NB4 (cell line): ENCODE results near the gene NID2.

Experiments
- CTCF ChIP-seq: IDR thresholded peaks from one replicate; pipeline ENCODE4 v1.5.1; 2012; ENCODE audit warnings: low read depth, low read length
- MYC ChIP-seq: IDR thresholded peaks from 2 replicates; pipeline ENCODE4 v1.6.1; 2011; ENCODE audit warnings: low read depth, low read length
- POLR2A ChIP-seq: IDR thresholded peaks from 2 replicates; pipeline ENCODE4 v1.6.1; 2011; ENCODE audit warnings: mild to moderate bottlenecking; ENCODE audit not compliant: insufficient read length; ENCODE audit errors: extremely low read depth

- no peak for TF ChIP-seq CTCF
- TF ChIP-seq POLR2A, result no peak
- no peak for TF ChIP-seq MYC
Observed at GRCh38 chr14:51988221-51988620, 80.6 kb downstream of the NID2 start.
